ENCODE measurements around the gene RGS6.

The RGS6 gene

GRCh38 chr14:72178517-72178916, 246.3 kb downstream of the RGS6 start:
- WGBS (ENCODE audit: insufficient coverage) = 92% methylated on average over 2 of the region's 3 CpGs
- ChIA-PET CTCF (no interaction called here), POLR2A (no interaction called here)
- no peaks in the 10 kb centered on the region for H3K4me1 ChIP-seq (ENCODE audit: control extremely low read depth in 1 of 4, control insufficient read depth in 4 of 4, insufficient read depth in 4 of 4, low read length in 3 of 4)
- no peaks in the 10 kb centered on the region for H3K36me3 ChIP-seq (ENCODE audit: control insufficient read depth in 4 of 4, insufficient read depth in 4 of 4, low read length in 3 of 4)
- H3K27ac ChIP-seq (ENCODE audit: insufficient read depth in 1 of 2, low read depth in 1 of 2, low read length in 2 of 2, poor library complexity in 1 of 2, severe bottlenecking in 2 of 2) = no peak overlapping the region
- H3K9me3 ChIP-seq (ENCODE audit: control extremely low read depth in 1 of 5, control insufficient read depth in 4 of 5, insufficient read depth in 2 of 5, low read depth in 1 of 5, low read length in 4 of 5) = peaks cover 0 to 12% (median 2%) of the 10 kb centered on the region in 5 experiments
- H3K27me3 ChIP-seq (replicated peaks in 2 of 5; ENCODE audit: control insufficient read depth in 4 of 5, insufficient read depth in 5 of 5, low read length in 4 of 5) = no peaks in the 10 kb centered on the region
- DNase-seq = no peak
- no peak overlapping the region for H3K4me3 ChIP-seq (ENCODE audit: control insufficient read depth in 1 of 7, extremely low read depth in 1 of 7, insufficient read depth in 4 of 7, low read depth in 2 of 7, low read length in 6 of 7)

DNA sequence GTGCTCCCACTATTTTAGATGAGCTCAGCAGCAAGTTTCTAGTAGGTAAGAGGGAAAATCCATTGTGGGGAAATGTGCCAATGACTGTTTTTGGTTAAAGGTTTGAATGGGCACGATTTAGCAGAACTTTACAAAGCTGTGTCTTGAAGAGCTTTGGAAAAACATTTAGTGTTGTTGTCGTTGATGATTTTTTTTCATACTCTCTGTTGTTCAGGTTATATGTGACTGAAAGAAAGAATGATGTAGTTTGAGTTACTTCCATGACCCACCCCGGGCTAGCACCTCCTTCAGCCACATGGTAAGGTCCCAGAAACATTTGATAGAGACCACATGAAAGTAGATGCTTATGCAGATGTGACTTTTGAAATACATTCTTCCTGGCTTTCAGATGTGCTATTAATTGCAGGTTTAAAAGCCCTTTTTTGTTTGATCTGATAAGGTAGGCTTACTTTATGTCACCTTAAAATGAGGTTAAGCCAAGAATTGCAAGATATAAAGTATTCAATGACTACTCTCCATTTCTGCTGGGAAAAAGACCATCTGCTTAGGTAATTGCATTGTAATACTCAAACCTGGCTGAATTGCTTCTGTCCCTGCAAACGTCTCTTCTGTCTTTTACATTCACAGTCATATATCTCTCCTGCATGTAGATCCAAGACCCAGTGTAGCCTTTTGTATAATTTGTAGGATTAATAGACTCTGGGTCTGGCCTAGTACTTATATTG, 250.6 kb downstream of the RGS6 start:
- Histone ChIP-seq H3K4me1 (ENCODE audit: control extremely low read depth in 1 of 4, control insufficient read depth in 4 of 4, insufficient read depth in 4 of 4, low read length in 3 of 4) (no peaks in the 10 kb centered on the region), H3K27me3 (replicated peaks in 2 of 5; ENCODE audit: control insufficient read depth in 4 of 5, insufficient read depth in 5 of 5, low read length in 4 of 5) (no peaks in the 10 kb centered on the region), H3K36me3 (ENCODE audit: control insufficient read depth in 4 of 4, insufficient read depth in 4 of 4, low read length in 3 of 4) (no peaks in the 10 kb centered on the region), H3K4me3 (ENCODE audit: control insufficient read depth in 1 of 7, extremely low read depth in 1 of 7, insufficient read depth in 4 of 7, low read depth in 2 of 7, low read length in 6 of 7) (no peak overlapping the region), H3K9me3 (ENCODE audit: control extremely low read depth in 1 of 5, control insufficient read depth in 4 of 5, insufficient read depth in 2 of 5, low read depth in 1 of 5, low read length in 4 of 5) (peaks cover 0 to 12% (median 2%) of the 10 kb centered on the region in 5 experiments), H3K27ac (ENCODE audit: insufficient read depth in 1 of 2, low read depth in 1 of 2, low read length in 2 of 2, poor library complexity in 1 of 2, severe bottlenecking in 2 of 2) (no peak overlapping the region)
- no peak for DNase-seq
- POLR2A ChIA-PET = interaction anchor here (0.6 kb wide), 1 partner anchor 27 kb away, joined by 3 read pairs; no protein-coding TSS in a partner anchor
- CTCF ChIA-PET = interaction anchor here (1.0 kb wide), 1 partner anchor 19 kb away, joined by 3 read pairs; no protein-coding TSS in a partner anchor
- 90% methylated on average over 2 of the region's 4 CpGs for WGBS (ENCODE audit: insufficient coverage)

- DNase-seq = no peak
- POLR2A ChIA-PET = no interaction called here
- no peak overlapping the region for H3K27ac ChIP-seq (ENCODE audit: insufficient read depth in 1 of 2, low read depth in 1 of 2, low read length in 2 of 2, poor library complexity in 1 of 2, severe bottlenecking in 2 of 2)
- CTCF ChIA-PET = interaction anchor here (1.0 kb wide), 1 partner anchor 19 kb away, joined by 3 read pairs; no protein-coding TSS in a partner anchor
- peaks cover 0 to 12% (median 2%) of the 10 kb centered on the region in 5 experiments for H3K9me3 ChIP-seq (ENCODE audit: control extremely low read depth in 1 of 5, control insufficient read depth in 4 of 5, insufficient read depth in 2 of 5, low read depth in 1 of 5, low read length in 4 of 5)
- no peaks in the 10 kb centered on the region for H3K36me3 ChIP-seq (ENCODE audit: control insufficient read depth in 4 of 4, insufficient read depth in 4 of 4, low read length in 3 of 4)
- H3K27me3 ChIP-seq (replicated peaks in 2 of 5; ENCODE audit: control insufficient read depth in 4 of 5, insufficient read depth in 5 of 5, low read length in 4 of 5) = no peaks in the 10 kb centered on the region
- 100% methylated on average over 1 of the region's 2 CpGs for WGBS (ENCODE audit: insufficient coverage)
- no peak overlapping the region for H3K4me3 ChIP-seq (ENCODE audit: control insufficient read depth in 1 of 7, extremely low read depth in 1 of 7, insufficient read depth in 4 of 7, low read depth in 2 of 7, low read length in 6 of 7)
- no peaks in the 10 kb centered on the region for H3K4me1 ChIP-seq (ENCODE audit: control extremely low read depth in 1 of 4, control insufficient read depth in 4 of 4, insufficient read depth in 4 of 4, low read length in 3 of 4)
These were observed 251.4 kb downstream of the RGS6 start for GRCh38 chr14:72183631-72184030.

- no peak for DNase-seq
- 100% methylated on average over 2 of the region's 3 CpGs for WGBS (ENCODE audit: insufficient coverage)
- H3K4me1 ChIP-seq (ENCODE audit: control extremely low read depth in 1 of 4, control insufficient read depth in 4 of 4, insufficient read depth in 4 of 4, low read length in 3 of 4) = no peaks in the 10 kb centered on the region
- no peak overlapping the region for H3K27ac ChIP-seq (ENCODE audit: insufficient read depth in 1 of 2, low read depth in 1 of 2, low read length in 2 of 2, poor library complexity in 1 of 2, severe bottlenecking in 2 of 2)
- H3K27me3 ChIP-seq (replicated peaks in 2 of 5; ENCODE audit: control insufficient read depth in 4 of 5, insufficient read depth in 5 of 5, low read length in 4 of 5) = no peaks in the 10 kb centered on the region
- no peak overlapping the region for H3K4me3 ChIP-seq (ENCODE audit: control insufficient read depth in 1 of 7, extremely low read depth in 1 of 7, insufficient read depth in 4 of 7, low read depth in 2 of 7, low read length in 6 of 7)
- ChIA-PET CTCF (no interaction called here), POLR2A (no interaction called here)
- no peaks in the 10 kb centered on the region for H3K36me3 ChIP-seq (ENCODE audit: control insufficient read depth in 4 of 4, insufficient read depth in 4 of 4, low read length in 3 of 4)
- H3K9me3 ChIP-seq (ENCODE audit: control extremely low read depth in 1 of 5, control insufficient read depth in 4 of 5, insufficient read depth in 2 of 5, low read depth in 1 of 5, low read length in 4 of 5) = peaks cover 0 to under 1% (median 0%) of the 10 kb centered on the region in 5 experiments
These were observed 254.3 kb downstream of the RGS6 start for GRCh38 chr14:72186523-72186922.

DNA sequence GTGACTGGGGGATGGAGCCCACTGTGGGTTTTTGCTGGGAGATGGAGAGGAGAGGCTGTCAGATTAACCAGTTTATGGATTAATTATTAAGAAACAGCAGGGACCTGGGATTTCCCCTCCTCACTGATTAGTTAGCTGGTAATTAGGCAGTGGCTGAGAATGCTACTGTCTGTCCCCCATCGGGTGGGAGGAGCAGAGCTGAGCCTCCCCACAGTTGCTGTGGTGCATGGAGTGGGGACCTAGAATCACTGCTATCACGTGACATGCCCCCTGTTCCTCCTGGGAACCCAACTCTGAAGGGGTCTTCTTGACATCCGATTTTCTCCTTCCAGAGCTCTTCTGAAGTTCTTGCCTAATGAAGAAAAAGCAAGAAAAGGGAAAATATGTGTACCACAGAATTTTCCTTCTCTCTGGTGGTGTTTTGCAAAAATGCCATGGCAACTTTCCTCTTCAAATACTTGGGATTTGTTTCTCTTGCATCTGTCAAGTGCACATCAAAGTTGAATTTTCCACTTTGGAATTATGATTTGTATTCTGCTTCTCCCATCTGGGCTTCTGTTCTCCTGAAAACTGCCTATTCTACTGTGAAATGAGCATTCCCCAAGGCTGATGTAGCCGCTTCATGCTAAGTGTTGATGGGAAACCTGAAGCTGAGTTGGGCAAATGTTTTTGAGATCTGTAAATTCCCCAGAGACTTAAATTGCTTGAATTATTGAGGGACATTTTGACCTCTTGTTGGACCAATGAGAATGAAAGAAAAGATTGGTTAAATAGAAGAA, 264.2 kb downstream of the RGS6 start:
- CTCF ChIA-PET = no interaction called here
- no peak overlapping the region for H3K4me3 ChIP-seq (ENCODE audit: control insufficient read depth in 1 of 7, extremely low read depth in 1 of 7, insufficient read depth in 4 of 7, low read depth in 2 of 7, low read length in 6 of 7)
- WGBS (ENCODE audit: insufficient coverage) = 100% methylated on average over 3 of the region's 4 CpGs
- POLR2A ChIA-PET = no interaction called here
- H3K4me1 ChIP-seq (ENCODE audit: control extremely low read depth in 1 of 4, control insufficient read depth in 4 of 4, insufficient read depth in 4 of 4, low read length in 3 of 4) = no peaks in the 10 kb centered on the region
- H3K27ac ChIP-seq (ENCODE audit: insufficient read depth in 1 of 2, low read depth in 1 of 2, low read length in 2 of 2, poor library complexity in 1 of 2, severe bottlenecking in 2 of 2) = no peak overlapping the region
- H3K9me3 ChIP-seq (ENCODE audit: control extremely low read depth in 1 of 5, control insufficient read depth in 4 of 5, insufficient read depth in 2 of 5, low read depth in 1 of 5, low read length in 4 of 5) = no peaks in the 10 kb centered on the region
- H3K36me3 ChIP-seq (ENCODE audit: control insufficient read depth in 4 of 4, insufficient read depth in 4 of 4, low read length in 3 of 4) = no peaks in the 10 kb centered on the region
- DNase-seq = no peak
- H3K27me3 ChIP-seq (replicated peaks in 2 of 5; ENCODE audit: control insufficient read depth in 4 of 5, insufficient read depth in 5 of 5, low read length in 4 of 5) = no peaks in the 10 kb centered on the region

DNA sequence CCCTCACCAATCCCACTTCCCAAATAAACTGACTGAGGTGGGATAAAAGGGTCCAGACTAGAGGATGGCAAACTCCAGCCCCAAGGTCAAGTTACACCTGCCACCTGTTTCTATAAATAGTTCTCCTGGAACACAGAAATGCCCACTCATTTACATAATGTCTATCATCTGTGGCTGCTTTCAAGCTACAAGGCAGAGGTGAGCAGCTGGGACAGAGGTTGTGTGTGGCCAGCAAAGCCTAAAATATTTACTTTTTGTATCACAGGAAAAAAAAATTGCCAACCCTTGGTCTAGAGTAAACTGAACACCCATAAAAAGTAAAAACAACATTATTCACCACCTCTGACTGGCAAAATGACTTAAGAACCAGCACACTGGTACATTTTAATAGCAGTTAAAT, 269.4 kb downstream of the RGS6 start:
- H3K4me3 ChIP-seq (ENCODE audit: control insufficient read depth in 1 of 7, extremely low read depth in 1 of 7, insufficient read depth in 4 of 7, low read depth in 2 of 7, low read length in 6 of 7) = no peak overlapping the region
- H3K27ac ChIP-seq (ENCODE audit: insufficient read depth in 1 of 2, low read depth in 1 of 2, low read length in 2 of 2, poor library complexity in 1 of 2, severe bottlenecking in 2 of 2) = no peak overlapping the region
- H3K4me1 ChIP-seq (ENCODE audit: control extremely low read depth in 1 of 4, control insufficient read depth in 4 of 4, insufficient read depth in 4 of 4, low read length in 3 of 4) = no peaks in the 10 kb centered on the region
- CTCF ChIA-PET = no interaction called here
- no peaks in the 10 kb centered on the region for H3K36me3 ChIP-seq (ENCODE audit: control insufficient read depth in 4 of 4, insufficient read depth in 4 of 4, low read length in 3 of 4)
- DNase-seq = no peak
- H3K27me3 ChIP-seq (replicated peaks in 2 of 5; ENCODE audit: control insufficient read depth in 4 of 5, insufficient read depth in 5 of 5, low read length in 4 of 5) = no peaks in the 10 kb centered on the region
- POLR2A ChIA-PET = no interaction called here
- peaks cover 0 to 4% (median 1%) of the 10 kb centered on the region in 5 experiments for H3K9me3 ChIP-seq (ENCODE audit: control extremely low read depth in 1 of 5, control insufficient read depth in 4 of 5, insufficient read depth in 2 of 5, low read depth in 1 of 5, low read length in 4 of 5)

DNA sequence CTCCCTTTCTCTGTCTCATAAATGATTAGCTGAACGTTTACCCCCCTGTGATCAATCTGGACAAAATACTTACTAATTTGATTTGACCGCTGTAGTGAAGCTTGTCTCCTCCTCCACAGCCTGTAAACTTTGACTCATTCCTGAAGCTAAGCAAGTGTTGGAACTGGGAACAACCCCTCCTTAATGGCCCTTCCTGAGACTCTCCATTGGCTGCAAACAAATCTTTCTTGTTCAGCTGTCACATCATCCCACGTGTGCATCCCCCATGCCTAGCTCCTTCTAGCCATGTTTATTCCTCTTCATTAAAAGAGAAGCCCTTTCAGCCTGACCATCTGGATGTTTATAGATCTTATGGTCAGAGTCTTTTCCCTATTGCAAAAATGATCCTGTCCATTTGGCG, 281.2 kb downstream of the RGS6 start:
- no peaks in the 10 kb centered on the region for H3K27me3 ChIP-seq (replicated peaks in 2 of 5; ENCODE audit: control insufficient read depth in 4 of 5, insufficient read depth in 5 of 5, low read length in 4 of 5)
- H3K4me1 ChIP-seq (ENCODE audit: control extremely low read depth in 1 of 4, control insufficient read depth in 4 of 4, insufficient read depth in 4 of 4, low read length in 3 of 4) = no peaks in the 10 kb centered on the region
- WGBS (ENCODE audit: insufficient coverage) = 93% methylated on average over 2 of the region's 4 CpGs
- no peaks in the 10 kb centered on the region for H3K36me3 ChIP-seq (ENCODE audit: control insufficient read depth in 4 of 4, insufficient read depth in 4 of 4, low read length in 3 of 4)
- CTCF ChIA-PET = no interaction called here
- H3K27ac ChIP-seq (ENCODE audit: insufficient read depth in 1 of 2, low read depth in 1 of 2, low read length in 2 of 2, poor library complexity in 1 of 2, severe bottlenecking in 2 of 2) = no peak overlapping the region
- H3K9me3 ChIP-seq (ENCODE audit: control extremely low read depth in 1 of 5, control insufficient read depth in 4 of 5, insufficient read depth in 2 of 5, low read depth in 1 of 5, low read length in 4 of 5) = peaks cover 0 to 4% (median 0%) of the 10 kb centered on the region in 5 experiments
- POLR2A ChIA-PET = no interaction called here
- H3K4me3 ChIP-seq (ENCODE audit: control insufficient read depth in 1 of 7, extremely low read depth in 1 of 7, insufficient read depth in 4 of 7, low read depth in 2 of 7, low read length in 6 of 7) = no peak overlapping the region
- DNase-seq = no peak
